ENCODE data around the gene SLC24A4. TPM values are rescaled to one million over a fixed set of nuclear protein-coding genes. Genes with fewer than 3 reads are reported as not detected.
"Not testable (repeated sequence)": the region's sequence is repeated elsewhere in the genome, so short reads cannot be mapped to it uniquely, and the experiment has no call there.

Gene SLC24A4
- total RNA-seq, 1 donor from 2014 or later, result 1.7 TPM

GRCh38 chr14:92519246-92520101, 196.5 kb downstream of the SLC24A4 start:
- no peak for DNase-seq (ENCODE audit: low spot score)

DNA sequence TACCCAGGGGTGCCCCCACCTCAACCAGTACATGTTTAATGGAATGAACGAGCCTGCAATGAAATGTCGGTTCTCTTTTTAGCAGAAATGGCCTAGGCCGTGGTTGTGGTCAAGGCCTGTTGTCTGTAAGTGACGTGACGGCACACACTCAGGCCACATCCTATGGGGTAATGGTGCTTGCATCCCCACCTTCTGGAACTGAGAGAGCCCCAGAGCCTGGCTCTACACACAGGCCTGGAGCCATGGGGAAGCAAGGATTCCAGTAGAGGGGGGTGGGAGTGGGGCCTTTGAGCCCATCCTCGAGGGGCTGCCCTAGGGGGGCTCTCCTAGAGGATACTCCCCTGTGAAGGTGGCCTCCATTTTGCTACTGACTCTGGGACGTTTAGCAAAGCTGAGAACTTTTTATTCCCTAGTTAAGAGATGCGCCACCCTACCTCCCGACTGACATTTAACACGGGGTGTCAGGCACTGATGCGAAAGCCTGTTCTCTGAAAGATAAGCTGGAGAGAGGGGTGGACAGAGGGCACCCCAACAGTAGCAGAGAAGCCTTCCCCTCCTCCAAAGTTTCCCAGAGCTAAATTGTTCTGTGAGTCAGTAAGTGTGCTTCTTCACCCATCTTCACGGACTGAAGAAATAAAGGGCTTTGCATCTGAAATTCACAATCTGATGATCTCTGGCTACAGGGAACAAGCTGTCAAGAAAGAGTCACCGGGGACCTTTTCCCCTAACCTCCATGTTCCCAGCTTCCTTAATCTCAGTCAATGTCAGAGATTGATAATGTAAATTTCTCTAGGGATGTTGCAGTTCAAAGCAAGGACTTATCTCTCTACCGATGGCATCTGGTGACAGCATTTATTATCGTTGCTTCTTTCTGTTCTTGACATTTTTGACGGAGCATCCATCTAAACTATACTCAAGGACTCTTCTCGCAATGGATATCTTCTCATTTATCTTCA, 197.4 kb downstream of the SLC24A4 start:
- no peak for DNase-seq (ENCODE audit: low spot score)

- no peak for DNase-seq (ENCODE audit: low spot score)
Observed at GRCh38 chr14:92521058-92521415, 198.1 kb downstream of the SLC24A4 start.

DNA sequence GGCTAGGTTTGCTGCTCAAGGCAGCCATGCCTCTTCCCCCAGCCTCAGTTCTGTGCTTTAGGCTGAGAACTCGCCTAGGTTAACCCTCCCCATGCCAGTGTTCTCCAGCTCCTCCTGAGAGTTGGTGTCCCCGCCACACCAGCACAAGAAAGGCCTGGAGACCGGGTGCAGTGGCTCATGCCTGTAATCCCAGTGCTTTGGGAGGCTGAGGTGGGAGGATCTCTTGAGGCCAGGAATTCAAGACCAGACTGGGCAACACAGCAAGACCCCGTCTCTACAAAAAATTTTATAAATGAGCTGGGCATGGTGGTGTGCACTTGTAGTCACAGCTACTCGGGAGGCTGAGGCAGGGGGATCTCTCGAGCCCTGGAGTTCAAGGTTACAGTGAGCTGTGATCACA, 200.8 kb downstream of the SLC24A4 start:
- no peak for DNase-seq (ENCODE audit: low spot score)

GRCh38 chr14:92524602-92525185, 201.7 kb downstream of the SLC24A4 start:
- no peak for DNase-seq (ENCODE audit: low spot score)

DNA sequence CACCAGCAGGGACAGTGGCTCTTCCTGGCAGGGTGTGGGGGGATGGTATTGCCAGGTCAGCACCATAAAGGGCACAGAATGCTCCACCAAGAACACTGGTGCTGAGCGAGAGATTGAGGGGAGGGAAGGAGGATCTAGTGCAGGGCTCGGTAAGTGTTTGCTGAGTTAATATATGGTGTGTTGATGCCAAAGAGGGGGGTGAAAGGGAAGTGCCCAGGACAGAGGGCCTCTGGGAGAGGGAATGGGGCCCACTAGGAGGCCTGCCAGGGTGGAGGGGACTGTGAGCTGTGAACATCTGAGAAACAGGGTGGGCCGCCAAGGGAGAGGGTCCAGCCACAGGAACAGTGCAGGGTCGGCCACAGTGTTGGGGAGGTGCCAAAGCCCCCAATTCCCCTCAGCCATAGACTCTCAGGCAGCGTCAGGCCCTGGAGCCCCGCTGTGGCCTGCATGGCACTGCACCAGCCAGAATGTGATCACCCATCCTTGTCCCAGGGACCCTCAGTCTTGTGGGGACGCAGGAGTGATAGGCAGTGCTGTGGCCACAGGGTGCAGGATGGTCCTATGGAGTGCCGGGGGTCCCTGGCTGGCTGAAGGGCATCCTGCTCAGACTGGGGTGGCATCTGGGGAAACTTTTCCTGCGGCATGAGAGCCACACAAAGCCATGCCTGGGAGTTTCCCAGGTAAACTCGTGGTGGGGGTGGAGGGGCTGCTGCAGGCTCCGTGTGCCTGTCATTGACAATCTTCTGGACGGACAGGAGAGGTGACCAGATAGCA, 202.5 kb downstream of the SLC24A4 start:
- DNase-seq (ENCODE audit: low spot score), result no peak

DNA sequence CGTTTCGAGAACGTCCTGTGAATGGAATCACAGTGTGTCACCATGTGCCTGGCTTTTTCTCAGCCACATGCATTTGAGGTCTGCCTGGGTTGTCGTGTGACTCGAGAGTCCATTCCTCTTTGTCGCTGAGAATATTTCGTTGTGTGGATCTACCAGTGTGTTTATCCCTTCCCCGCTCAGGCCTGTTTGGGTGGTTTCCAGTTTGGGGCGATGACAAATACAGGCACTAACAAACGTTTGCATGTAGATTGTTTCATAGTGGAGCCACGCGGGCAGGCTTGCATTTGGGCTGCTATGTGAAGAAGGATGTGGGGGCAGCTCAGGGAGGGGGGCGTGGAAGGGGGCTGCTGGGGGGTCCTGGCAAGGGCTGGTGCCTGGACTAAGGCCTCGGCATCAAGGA, 204.8 kb downstream of the SLC24A4 start:
- no peak for DNase-seq (ENCODE audit: low spot score)

DNA sequence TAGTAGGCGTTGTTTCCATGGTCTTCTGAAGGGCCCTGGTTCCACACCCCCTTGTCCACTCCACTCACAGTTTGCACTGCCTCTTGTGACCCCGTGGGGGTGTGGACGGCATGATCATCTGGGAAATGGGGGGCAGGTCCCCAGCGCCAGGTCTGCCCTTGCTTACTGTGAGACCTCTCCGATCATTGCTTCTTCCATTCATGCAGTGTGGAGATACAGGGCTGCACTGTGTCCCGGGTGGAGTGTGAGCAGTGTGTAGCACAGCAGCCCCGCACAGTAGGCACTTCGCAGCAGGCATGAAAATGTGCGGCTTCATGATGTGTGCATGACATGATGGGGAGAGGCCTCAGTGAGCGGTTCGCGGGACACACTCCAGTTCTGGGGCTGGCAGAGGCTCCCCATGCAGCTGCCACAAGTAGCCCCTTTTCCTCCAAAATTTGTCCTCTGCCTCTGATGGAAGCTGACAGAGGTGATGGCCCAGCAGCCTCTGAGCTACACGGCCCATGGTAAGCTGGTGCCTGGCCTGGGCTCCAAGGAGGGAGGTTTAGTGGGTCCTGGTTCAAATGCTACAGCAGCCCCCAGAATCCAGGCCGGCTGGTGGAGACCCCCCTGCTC, 205.6 kb downstream of the SLC24A4 start:
- no peak for DNase-seq (ENCODE audit: low spot score)

DNA sequence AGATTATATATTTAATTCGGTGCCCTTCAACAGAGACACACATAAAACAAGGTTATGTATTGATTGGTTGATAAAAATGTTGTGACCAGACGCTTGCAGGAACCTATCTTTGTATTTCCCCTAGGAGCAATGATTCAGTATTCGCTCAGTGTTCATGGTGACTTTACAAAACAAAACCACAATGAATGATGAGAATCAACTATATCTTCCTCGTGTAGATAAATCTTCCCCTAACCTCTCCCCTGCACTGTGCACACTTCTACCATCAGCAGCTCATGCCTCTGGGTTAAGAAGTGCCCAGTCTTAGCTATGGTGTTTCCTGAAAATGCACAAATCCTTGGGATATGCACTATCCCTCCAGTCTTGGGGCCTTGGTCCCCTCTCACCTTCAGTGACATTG, 206.9 kb downstream of the SLC24A4 start:
- no peak for DNase-seq (ENCODE audit: low spot score)

DNA sequence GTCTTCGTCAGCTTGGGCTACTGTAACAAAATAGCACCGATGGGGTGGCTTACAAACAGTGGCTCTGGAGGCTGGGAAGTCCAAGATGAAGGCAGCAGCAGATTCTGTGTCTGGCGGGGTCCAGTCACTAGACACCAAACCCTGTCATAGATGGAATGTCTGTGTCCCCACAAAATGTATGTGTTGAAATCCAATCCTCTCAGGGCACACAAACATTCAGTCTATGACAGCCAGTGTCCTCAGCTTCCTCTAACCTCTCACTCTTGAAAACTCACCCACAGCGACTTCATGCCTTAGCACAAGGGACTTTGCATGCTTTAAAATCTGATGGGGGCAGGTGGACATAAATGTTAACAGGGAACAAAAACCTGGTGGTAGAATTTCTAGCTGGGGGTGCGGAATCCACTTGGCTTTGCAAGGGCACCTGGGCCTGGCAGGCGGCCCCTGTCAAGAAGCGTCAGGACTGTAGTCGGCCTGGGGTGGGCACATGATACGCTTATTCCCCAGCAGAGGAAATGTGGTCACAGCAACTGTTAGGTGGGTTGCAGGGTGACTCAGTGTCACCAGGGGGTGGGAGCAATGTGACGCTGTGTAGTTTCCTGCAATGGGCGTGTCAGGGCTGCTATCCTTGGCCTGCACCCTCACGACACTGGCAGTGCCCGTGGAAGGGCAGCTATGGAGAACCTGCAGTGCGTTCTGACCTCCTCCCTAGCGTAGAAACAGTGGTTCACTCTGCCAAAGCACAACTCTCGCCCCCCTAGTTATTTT, 208.3 kb downstream of the SLC24A4 start:
- no peak for DNase-seq (ENCODE audit: low spot score)

- no peak for DNase-seq (ENCODE audit: low spot score)
Observed at GRCh38 chr14:92532490-92533163, 209.7 kb downstream of the SLC24A4 start.

DNA sequence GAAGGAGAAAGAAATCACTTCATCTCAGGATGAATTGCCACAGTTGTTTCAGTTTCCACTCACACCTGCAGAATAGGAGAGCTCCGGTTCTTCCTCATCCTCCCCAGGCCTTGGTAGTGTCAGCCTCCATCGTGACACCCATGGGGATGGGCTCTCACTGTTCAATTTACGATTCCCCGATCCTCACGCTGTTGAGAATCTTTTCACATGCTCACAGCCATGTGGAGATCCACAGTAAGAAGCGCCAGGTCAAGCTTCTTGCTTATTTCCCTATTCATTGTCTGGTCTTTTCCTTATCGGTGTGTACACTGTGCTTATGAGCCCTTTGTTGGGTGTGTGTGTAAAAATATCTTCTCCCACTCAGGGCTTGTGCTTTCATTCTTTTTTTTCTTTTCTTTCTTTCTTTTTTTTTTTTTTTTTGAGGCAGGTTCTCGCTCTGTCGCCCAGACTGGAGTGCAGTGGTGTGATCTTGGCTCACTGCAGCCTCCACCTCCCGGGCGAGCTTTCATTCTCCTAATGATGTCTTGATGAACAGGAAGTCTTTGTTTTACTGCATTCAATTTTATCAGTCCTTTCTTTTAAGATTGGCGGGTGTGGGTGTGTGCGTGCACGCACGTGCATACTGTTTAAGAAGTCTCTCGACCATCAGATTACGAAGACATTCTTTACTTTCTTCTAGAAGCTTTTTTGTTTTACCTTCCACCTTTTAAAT, 212.1 kb downstream of the SLC24A4 start:
- no peak for DNase-seq (ENCODE audit: low spot score)

- DNase-seq (ENCODE audit: low spot score), result not testable (repeated sequence)
Observed at GRCh38 chr14:92536231-92536630, 213.3 kb downstream of the SLC24A4 start.

DNA sequence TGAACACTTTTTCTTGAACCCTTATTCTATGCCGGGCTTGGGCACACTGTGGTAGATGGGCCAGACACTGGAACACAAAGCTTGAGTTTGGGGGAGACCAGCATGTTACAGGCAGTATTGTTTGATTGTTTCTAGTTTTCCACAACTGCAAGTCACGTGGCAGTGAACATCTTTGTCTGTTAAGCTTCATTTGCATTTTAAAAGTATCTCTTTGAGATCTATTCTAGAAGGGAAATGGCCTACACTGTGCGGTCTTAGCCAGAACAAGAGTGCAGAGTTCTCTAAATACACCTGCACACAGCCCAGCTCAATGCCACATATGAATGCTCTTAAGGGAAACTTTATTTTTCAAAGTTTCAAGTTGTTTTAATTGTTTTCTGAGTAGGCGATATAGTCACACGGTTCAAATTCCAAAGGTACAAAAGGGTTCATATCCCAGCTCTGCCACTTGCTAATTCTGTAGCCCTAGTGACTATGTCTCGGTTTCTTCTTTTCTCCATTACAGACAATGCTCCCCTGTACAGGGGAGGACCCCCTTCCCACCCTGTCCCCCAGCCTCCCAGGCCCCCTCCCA, 215.5 kb downstream of the SLC24A4 start:
- no peak for DNase-seq (ENCODE audit: low spot score)

DNA sequence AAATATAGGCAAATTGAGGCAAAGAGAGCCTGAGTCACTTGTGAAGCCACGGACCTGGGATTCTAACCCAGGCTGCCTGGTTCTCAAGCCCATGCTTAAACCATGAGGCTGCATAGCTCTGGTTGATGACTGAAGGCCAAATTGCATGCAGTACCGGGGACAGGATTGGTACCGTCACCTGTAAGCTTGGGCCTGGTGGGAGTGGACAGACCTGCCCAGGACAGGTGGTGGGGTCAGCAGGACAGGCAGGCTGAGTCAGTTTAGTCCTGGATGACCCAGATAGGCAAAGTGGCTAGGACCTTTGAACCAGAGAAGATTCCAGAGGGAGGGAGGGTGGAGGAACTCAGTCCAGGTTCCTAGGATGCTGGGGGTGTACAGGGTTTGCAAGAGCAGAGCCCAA, 216.5 kb downstream of the SLC24A4 start:
- DNase-seq (ENCODE audit: low spot score), result no peak

DNA sequence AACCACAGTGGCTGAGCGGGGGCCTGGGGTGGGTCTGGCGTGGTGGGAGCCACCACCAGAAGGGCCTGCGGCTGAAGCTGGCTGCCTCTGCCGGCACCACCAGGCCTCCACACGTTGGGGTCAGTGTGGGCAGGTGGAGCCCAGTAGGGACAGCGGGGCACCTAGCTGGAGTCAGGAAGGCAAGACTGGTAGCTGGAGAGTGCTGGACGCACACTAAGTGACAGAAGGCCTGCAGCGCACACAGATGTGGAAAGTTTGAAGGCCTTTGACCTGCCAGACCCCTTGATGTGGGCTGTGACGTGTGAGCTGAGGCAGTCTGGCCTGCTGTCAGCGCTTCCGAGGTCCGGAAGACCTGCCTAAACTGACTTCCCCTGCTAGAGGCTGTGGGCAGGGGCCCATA, 216.9 kb downstream of the SLC24A4 start:
- DNase-seq (ENCODE audit: low spot score), result no peak

DNA sequence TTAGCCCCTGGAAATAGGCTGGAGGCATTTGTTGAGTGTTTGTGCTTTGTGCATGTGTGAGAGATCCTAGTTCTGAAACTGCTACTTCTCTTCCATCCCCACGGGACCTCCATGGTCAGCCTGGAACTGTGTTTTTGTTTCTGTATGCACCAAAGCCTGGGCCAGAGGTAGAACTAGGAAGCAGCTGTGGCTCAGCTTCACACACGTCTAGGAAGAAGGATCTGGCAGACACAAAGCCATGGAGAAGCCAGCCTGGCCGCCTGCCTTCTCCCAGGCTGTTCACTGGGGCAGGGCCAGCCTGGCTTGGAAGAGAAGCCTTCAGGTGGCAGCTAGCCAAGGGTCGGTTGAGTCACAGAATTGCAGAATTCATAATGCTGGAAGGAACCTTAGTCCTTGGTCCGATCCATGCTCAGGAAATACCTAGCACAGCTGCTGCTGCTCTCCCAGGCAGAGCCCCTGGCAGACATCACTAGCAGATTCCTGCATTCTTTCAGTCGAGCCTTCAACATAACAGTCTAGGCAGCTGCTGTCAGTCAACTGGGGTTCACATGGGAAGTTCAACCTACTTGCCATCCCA, 217.6 kb downstream of the SLC24A4 start:
- DNase-seq (ENCODE audit: low spot score), result peak; percentile 95

All from umbilical cord (tissue), 2 donors.